HEK293 (cell line): ENCODE data around the gene IVD.

Source experiments
- FEZF1 ChIP-seq: fragments of 450-650 bp; formaldehyde crosslinking; IDR thresholded peaks from 2 replicates; pipeline ENCODE4 v1.5.1; 2016; ENCODE audit warnings: missing biosample characterization, missing genetic modification characterization
- RBAK ChIP-seq: fragments of 450-650 bp; formaldehyde crosslinking; IDR thresholded peaks from 2 replicates; pipeline ENCODE4 v1.5.1; 2016; ENCODE audit warnings: missing biosample characterization, missing genetic modification characterization
- TCF7L2 ChIP-seq: IDR thresholded peaks from 2 replicates; pipeline ENCODE4 v1.6.1; 2011; ENCODE audit warnings: low read depth, mild to moderate bottlenecking, inconsistent platforms, low read length, moderate library complexity, borderline replicate concordance
- YY1 ChIP-seq: fragments of 450-650 bp; formaldehyde crosslinking; IDR thresholded peaks from 2 replicates; pipeline ENCODE4 v1.5.1; 2018; ENCODE audit warnings: missing biosample characterization, missing genetic modification characterization
- ZBTB7A ChIP-seq: fragments of 450-650 bp; formaldehyde crosslinking; IDR thresholded peaks from 2 replicates; pipeline ENCODE4 v1.5.1; 2016; ENCODE audit warnings: low read depth, missing biosample characterization, missing genetic modification characterization
- ZNF155 ChIP-seq: fragments of 450-650 bp; formaldehyde crosslinking; IDR thresholded peaks from 2 replicates; pipeline ENCODE4 v1.5.1; 2016; ENCODE audit warnings: missing biosample characterization, missing genetic modification characterization
- ZNF555 ChIP-seq: fragments of 450-650 bp; formaldehyde crosslinking; conservative IDR thresholded peaks from 2 replicates; pipeline ENCODE4 v1.5.1; 2017; ENCODE audit warnings: missing biosample characterization, mild to moderate bottlenecking, missing genetic modification characterization, inconsistent platforms
- TF ChIP-seq, protein P1 (sequence below): fragments of 450-650 bp; formaldehyde crosslinking; IDR thresholded peaks from 2 replicates; pipeline ENCODE4 v1.5.1; 2016; ENCODE audit warnings: missing biosample characterization, missing genetic modification characterization
- TF ChIP-seq, protein P2 (sequence below): fragments of 450-650 bp; formaldehyde crosslinking; IDR thresholded peaks from 2 replicates; pipeline ENCODE4 v1.5.1; 2017; ENCODE audit warnings: missing biosample characterization, missing genetic modification characterization
- TF ChIP-seq, protein P3 (sequence below): fragments of 450-650 bp; formaldehyde crosslinking; IDR thresholded peaks from 2 replicates; pipeline ENCODE4 v1.5.1; 2016; ENCODE audit warnings: missing biosample characterization, missing genetic modification characterization
- TF ChIP-seq, protein P4 (sequence below): fragments of 450-650 bp; formaldehyde crosslinking; conservative IDR thresholded peaks from 2 replicates; pipeline ENCODE4 v1.5.1; 2016; ENCODE audit warnings: low read depth, missing biosample characterization, missing genetic modification characterization
- TF ChIP-seq, protein P5 (sequence below): fragments of 450-650 bp; formaldehyde crosslinking; IDR thresholded peaks from 2 replicates; pipeline ENCODE4 v1.5.1; 2016; ENCODE audit warnings: missing biosample characterization, missing genetic modification characterization

DNA sequence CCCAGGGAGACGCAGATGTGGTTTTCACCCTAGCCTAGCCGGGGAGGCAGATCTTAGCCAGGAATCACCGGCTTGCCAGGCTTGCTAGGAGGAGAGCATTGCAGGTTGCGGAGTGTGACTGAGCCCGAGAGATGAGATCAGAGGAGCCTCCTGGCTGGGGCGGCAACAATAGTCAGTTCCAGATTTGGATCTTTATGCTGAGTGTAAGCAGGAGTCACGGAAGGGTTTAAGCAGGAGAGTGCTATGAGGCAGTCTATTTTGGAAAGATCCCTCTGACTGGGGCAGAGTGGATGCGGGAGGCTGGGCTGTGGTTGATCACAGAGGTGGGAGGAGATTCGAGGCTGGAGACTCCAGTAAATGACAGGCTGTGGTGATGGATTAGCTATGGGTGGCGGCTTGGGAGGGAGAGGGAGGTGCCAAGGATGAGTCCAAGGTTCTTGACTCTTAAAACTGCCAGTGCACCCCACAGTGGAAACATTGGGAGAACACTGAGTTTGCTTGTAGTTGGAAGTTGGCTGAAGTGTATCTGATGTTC, 24.7 kb downstream of the IVD start:
- TF ChIP-seq, protein P1, sequence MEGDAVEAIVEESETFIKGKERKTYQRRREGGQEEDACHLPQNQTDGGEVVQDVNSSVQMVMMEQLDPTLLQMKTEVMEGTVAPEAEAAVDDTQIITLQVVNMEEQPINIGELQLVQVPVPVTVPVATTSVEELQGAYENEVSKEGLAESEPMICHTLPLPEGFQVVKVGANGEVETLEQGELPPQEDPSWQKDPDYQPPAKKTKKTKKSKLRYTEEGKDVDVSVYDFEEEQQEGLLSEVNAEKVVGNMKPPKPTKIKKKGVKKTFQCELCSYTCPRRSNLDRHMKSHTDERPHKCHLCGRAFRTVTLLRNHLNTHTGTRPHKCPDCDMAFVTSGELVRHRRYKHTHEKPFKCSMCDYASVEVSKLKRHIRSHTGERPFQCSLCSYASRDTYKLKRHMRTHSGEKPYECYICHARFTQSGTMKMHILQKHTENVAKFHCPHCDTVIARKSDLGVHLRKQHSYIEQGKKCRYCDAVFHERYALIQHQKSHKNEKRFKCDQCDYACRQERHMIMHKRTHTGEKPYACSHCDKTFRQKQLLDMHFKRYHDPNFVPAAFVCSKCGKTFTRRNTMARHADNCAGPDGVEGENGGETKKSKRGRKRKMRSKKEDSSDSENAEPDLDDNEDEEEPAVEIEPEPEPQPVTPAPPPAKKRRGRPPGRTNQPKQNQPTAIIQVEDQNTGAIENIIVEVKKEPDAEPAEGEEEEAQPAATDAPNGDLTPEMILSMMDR (tag by site-specific recombination) = no peak
- TF ChIP-seq RBAK (tag by site-specific recombination) (no peak), YY1 (tag by site-specific recombination) (no peak), TCF7L2 (no peak), FEZF1 (tag by site-specific recombination) (no peak), ZNF555 (tag by site-specific recombination) (no peak), ZBTB7A (no peak), ZNF155 (tag by site-specific recombination) (no peak)
- TF ChIP-seq, protein P2, sequence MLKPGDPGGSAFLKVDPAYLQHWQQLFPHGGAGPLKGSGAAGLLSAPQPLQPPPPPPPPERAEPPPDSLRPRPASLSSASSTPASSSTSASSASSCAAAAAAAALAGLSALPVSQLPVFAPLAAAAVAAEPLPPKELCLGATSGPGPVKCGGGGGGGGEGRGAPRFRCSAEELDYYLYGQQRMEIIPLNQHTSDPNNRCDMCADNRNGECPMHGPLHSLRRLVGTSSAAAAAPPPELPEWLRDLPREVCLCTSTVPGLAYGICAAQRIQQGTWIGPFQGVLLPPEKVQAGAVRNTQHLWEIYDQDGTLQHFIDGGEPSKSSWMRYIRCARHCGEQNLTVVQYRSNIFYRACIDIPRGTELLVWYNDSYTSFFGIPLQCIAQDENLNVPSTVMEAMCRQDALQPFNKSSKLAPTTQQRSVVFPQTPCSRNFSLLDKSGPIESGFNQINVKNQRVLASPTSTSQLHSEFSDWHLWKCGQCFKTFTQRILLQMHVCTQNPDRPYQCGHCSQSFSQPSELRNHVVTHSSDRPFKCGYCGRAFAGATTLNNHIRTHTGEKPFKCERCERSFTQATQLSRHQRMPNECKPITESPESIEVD (tag by site-specific recombination) = no peak
- TF ChIP-seq, protein P3, sequence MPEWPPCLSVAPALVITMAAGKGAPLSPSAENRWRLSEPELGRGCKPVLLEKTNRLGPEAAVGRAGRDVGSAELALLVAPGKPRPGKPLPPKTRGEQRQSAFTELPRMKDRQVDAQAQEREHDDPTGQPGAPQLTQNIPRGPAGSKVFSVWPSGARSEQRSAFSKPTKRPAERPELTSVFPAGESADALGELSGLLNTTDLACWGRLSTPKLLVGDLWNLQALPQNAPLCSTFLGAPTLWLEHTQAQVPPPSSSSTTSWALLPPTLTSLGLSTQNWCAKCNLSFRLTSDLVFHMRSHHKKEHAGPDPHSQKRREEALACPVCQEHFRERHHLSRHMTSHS (tag by site-specific recombination) = no peak
- TF ChIP-seq, protein P4, sequence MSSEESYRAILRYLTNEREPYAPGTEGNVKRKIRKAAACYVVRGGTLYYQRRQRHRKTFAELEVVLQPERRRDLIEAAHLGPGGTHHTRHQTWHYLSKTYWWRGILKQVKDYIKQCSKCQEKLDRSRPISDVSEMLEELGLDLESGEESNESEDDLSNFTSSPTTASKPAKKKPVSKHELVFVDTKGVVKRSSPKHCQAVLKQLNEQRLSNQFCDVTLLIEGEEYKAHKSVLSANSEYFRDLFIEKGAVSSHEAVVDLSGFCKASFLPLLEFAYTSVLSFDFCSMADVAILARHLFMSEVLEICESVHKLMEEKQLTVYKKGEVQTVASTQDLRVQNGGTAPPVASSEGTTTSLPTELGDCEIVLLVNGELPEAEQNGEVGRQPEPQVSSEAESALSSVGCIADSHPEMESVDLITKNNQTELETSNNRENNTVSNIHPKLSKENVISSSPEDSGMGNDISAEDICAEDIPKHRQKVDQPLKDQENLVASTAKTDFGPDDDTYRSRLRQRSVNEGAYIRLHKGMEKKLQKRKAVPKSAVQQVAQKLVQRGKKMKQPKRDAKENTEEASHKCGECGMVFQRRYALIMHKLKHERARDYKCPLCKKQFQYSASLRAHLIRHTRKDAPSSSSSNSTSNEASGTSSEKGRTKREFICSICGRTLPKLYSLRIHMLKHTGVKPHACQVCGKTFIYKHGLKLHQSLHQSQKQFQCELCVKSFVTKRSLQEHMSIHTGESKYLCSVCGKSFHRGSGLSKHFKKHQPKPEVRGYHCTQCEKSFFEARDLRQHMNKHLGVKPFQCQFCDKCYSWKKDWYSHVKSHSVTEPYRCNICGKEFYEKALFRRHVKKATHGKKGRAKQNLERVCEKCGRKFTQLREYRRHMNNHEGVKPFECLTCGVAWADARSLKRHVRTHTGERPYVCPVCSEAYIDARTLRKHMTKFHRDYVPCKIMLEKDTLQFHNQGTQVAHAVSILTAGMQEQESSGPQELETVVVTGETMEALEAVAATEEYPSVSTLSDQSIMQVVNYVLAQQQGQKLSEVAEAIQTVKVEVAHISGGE = no peak
- TF ChIP-seq, protein P5, sequence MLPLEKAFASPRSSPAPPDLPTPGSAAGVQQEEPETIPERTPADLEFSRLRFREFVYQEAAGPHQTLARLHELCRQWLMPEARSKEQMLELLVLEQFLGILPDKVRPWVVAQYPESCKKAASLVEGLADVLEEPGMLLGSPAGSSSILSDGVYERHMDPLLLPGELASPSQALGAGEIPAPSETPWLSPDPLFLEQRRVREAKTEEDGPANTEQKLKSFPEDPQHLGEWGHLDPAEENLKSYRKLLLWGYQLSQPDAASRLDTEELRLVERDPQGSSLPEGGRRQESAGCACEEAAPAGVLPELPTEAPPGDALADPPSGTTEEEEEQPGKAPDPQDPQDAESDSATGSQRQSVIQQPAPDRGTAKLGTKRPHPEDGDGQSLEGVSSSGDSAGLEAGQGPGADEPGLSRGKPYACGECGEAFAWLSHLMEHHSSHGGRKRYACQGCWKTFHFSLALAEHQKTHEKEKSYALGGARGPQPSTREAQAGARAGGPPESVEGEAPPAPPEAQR (tag by site-specific recombination) = no peak
